ENCODE results near the gene TRIM66.

Gene TRIM66

GRCh38 chr11:8564526-8564925, 117.9 kb downstream of the TRIM66 start:
- no peak for DNase-seq (ENCODE audit: low spot score)
